AG09309 (cell line): ENCODE results near the gene C19orf47.

Experiments
- DNase-seq: peaks from one replicate; pipeline ENCODE4 v3.0.0-alpha.2; 2010; ENCODE audit warnings: low read depth
- H3K4me3 ChIP-seq: 2 replicates; pipeline ENCODE4 v1.5.1; 2011; ENCODE audit warnings: mild to moderate bottlenecking, low read depth, low read length, moderate library complexity; ENCODE audit not compliant: control insufficient read depth
- TF ChIP-seq, protein P1 (sequence below): IDR thresholded peaks from 2 replicates; pipeline ENCODE4 v1.5.1; 2011; ENCODE audit warnings: mild to moderate bottlenecking, low read depth, low read length, inconsistent platforms; ENCODE audit not compliant: insufficient read depth, control insufficient read depth; ENCODE audit errors: missing control alignments

The C19orf47 gene

DNA sequence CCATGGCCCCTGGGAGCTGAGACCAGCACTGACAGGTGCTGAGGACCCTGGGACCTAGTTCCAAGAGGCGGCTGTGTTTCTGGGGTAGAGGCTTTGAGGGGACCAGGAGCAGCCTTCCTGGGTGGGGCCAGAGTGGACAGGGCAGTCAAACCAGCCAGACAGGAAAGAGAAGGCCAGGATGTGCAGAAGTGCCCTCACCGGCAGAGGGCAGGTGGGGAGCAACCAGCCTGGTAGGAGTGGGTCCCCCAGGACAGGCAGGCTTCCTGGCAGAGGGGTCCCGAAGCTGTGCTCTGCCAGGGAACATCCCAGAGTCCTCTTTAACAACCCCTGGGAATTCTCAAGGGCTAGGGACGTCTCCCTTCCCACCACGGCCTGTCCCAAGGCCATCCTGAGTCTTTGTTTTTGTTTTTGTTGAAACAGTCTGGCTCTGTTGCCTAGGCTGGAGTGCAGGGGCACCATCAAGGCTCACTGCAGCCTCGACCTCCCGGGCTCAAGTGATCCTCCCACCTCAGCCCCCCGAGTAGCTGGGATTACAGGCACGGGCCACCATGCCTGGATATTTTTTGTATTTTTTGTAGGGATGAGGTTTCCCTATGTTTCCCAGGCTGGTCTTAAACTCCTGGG, 44.8 kb upstream of the C19orf47 start:
- no peak overlapping the region for H3K4me3 ChIP-seq
- TF ChIP-seq, protein P1, sequence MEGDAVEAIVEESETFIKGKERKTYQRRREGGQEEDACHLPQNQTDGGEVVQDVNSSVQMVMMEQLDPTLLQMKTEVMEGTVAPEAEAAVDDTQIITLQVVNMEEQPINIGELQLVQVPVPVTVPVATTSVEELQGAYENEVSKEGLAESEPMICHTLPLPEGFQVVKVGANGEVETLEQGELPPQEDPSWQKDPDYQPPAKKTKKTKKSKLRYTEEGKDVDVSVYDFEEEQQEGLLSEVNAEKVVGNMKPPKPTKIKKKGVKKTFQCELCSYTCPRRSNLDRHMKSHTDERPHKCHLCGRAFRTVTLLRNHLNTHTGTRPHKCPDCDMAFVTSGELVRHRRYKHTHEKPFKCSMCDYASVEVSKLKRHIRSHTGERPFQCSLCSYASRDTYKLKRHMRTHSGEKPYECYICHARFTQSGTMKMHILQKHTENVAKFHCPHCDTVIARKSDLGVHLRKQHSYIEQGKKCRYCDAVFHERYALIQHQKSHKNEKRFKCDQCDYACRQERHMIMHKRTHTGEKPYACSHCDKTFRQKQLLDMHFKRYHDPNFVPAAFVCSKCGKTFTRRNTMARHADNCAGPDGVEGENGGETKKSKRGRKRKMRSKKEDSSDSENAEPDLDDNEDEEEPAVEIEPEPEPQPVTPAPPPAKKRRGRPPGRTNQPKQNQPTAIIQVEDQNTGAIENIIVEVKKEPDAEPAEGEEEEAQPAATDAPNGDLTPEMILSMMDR: peak; percentile 47
- DNase-seq: no peak

DNA sequence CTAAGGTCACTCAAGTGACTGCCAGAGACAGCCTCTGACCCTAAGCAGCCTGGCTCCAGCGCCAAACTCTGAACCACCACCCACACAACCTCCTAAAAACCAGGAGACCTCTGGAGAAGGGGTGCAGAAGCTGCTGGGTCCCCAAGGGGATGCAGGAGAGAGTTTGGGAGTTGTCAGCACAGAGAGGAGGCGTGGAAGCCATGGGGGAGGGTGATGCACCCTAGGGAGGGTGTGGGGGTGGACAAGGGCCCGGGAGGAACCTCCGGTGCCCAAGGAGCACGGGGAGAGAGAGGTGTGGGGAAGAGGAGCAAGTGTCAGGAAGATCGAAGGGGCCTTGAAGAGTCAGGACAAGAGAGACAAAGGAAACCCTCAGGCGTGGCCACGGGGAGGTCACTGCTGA, 43.9 kb upstream of the C19orf47 start:
- H3K4me3 ChIP-seq: no peak overlapping the region
- DNase-seq: no peak
- TF ChIP-seq, protein P1: no peak

DNA sequence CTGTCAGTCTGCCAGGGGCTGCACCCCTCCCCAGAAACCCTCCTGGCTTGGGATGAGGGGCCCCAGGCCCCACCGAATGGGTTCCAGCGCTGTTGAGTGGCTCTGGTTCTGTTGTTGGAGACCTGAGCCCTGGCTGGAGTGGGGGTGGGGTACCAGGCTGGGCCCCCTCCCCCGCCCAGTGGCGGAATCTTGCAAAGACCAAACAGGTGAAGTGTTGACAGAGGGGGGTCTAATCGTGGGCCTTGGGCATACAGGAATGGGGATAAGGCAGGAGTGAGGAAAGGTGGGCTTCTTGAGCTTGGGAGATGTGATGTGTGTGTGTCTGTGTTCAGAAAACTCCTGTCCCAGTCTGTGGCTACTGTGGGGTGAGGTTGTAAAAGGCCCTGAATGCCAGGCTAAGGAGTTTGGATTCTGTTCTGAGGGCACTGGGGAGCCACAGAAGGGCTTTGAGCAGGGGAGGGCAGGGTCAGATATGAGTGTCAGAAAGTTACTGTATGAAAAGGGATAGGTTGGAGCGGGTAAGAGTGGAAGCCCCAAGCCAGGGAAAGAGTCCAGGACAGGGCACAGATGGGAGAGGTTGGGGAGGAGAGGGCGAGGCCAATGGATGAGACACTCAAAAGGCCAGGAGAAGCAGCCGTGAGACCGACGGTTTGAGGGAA, 42.0 kb upstream of the C19orf47 start, which contains the start of gene HIPK4:
HIPK4 (minus strand) TSS at position 98 of the 659 bp plus-strand sequence. CDS start 279 bp downstream, outside the sequence.
- TF ChIP-seq, protein P1: no peak
- no peak within 1 kb of the TSS for H3K4me3 ChIP-seq
- no peak for DNase-seq

DNA sequence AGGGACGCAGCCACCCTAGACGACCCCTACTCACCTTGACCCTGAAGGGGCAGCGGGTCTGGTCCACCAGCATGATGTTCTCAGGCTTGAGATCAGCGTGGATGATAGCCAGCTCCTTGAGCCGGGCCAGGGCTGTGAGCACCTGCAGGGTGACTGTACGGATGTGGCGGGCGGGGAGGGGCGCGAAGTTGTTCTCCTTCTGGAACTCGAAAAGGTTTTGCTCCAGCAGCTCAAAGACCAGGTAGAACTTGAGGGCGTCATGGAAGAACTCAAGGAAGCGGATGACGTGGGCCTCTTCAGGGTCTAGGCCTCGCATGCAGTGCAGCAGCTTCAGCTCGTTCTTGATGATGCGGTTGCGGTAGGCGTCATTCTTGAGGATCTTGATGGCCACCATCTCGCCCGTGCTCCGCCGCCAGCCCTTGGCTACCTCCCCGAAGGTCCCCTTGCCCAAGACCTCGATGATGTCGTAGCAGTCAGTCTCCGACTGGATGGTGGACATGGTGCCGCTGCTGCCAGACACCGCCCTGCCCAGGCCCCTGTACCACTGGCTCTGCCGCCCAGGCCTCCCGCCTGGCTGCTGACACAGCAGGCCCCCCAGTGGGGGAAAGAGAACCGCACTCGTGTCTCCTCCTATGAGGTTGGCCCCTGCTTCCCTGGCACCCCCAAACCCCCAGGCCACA, 41.3 kb upstream of the C19orf47 start:
- DNase-seq: no peak
- TF ChIP-seq, protein P1: no peak
- H3K4me3 ChIP-seq: no peak overlapping the region

DNA sequence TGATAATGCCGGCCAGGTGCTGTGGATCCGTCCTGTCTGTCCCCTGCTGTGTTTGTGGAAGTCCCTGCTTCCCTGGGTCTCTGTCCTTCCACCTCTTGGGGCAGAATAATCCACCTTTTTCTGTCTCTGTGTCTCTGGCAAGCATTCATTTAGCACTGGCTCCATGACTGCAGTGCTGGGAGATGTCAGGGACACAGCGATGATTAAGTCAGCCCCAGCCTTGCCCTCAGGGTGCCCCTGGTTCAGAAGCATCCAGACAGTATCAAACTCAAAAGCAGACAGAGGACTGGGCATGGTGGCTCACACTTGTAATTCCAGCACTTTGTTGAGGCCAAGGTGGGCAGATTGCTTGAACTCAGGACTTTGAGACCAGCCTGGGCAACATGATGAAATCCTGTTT, 40.3 kb upstream of the C19orf47 start:
- DNase-seq: no peak
- TF ChIP-seq, protein P1: no peak
- no peak overlapping the region for H3K4me3 ChIP-seq

DNA sequence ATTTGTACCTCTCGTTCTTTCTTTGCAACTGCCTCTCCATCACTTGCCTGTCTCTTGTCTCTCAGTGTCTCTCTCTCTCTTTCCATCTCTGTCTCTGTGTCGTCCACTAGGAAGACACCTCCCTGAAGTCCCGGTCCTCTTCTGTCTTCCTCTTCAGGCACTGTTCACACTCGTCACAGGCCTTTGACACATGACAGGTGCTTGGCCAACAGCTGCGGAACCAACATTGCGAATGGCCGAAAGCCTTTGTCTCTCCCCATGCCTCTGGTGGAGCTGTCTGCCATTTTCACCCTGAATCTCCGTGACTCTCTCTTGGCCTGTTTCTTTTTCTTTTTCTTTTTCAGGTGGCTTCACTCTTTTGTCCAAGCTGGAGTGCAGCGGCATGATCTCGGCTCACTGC, 39.0 kb upstream of the C19orf47 start:
- TF ChIP-seq, protein P1: no peak
- H3K4me3 ChIP-seq: no peak overlapping the region
- no peak for DNase-seq
